Embryonic facial prominence (tissue), 1 donor: ENCODE results near the gene BSN.
"Not testable (repeated sequence)": the region's sequence is repeated elsewhere in the genome, so short reads cannot be mapped to it uniquely, and the experiment has no call there.

Experiments
- DNase-seq: peaks from one replicate; pipeline ENCODE4 v3.0.0-alpha.2; 2016; ENCODE audit errors: extremely low spot score

BSN gene

GRCh38 chr3:49694409-49695070, 140.3 kb downstream of the BSN start:
- DNase-seq = not testable (repeated sequence)

- DNase-seq = not testable (repeated sequence)
These were observed 141.2 kb downstream of the BSN start for GRCh38 chr3:49695350-49696015.

- DNase-seq = no peak
These were observed 145.2 kb downstream of the BSN start for GRCh38 chr3:49699281-49699979.

GRCh38 chr3:49700014-49700413, 145.7 kb downstream of the BSN start:
- no peak for DNase-seq

- DNase-seq = no peak
These were observed 146.3 kb downstream of the BSN start for GRCh38 chr3:49700453-49701128.

GRCh38 chr3:49701388-49702077, 147.3 kb downstream of the BSN start:
- no peak for DNase-seq

GRCh38 chr3:49702672-49703071, 148.4 kb downstream of the BSN start:
- DNase-seq = no peak

GRCh38 chr3:49703443-49703927, 149.2 kb downstream of the BSN start:
- DNase-seq = no peak

GRCh38 chr3:49703956-49704355, 149.7 kb downstream of the BSN start:
- no peak for DNase-seq

- DNase-seq = no peak
These were observed 150.4 kb downstream of the BSN start for GRCh38 chr3:49704629-49705028.

GRCh38 chr3:49705390-49705960, 151.2 kb downstream of the BSN start:
- no peak for DNase-seq

- DNase-seq = no peak
These were observed 152.3 kb downstream of the BSN start for GRCh38 chr3:49706456-49707112.

- DNase-seq = no peak
These were observed 152.8 kb downstream of the BSN start for GRCh38 chr3:49707113-49707480.

GRCh38 chr3:49709852-49710251, 155.6 kb downstream of the BSN start:
- no peak for DNase-seq

- no peak for DNase-seq
These were observed 157.2 kb downstream of the BSN start for GRCh38 chr3:49711489-49711888.

GRCh38 chr3:49712166-49712565, 157.9 kb downstream of the BSN start:
- no peak for DNase-seq

- no peak for DNase-seq
These were observed 158.5 kb downstream of the BSN start for GRCh38 chr3:49712631-49713317.

- no peak for DNase-seq
These were observed 159.2 kb downstream of the BSN start for GRCh38 chr3:49713336-49714105.
